Mesendoderm (in vitro differentiated cells): ENCODE measurements around the gene C17orf113.
A peak's percentile ranks its signal among the peaks of the same experiment; 100 is the strongest.

Experiments
- DNase-seq: peaks from one replicate; pipeline ENCODE4 v3.0.0; 2013
- H2AK5ac ChIP-seq: 2 replicates; pipeline ENCODE4 v1.6.1; 2013; ENCODE audit warnings: low read length, inconsistent platforms
- H2BK120ac ChIP-seq: 2 replicates; pipeline ENCODE4 v1.6.1; 2013; ENCODE audit warnings: low read depth, mild to moderate bottlenecking, low read length, moderate library complexity, mixed read lengths
- H2BK15ac ChIP-seq: replicated peaks from 2 replicates; pipeline ENCODE4 v1.6.1; 2013; ENCODE audit warnings: low read depth, mild to moderate bottlenecking, moderate library complexity
- H2BK5ac ChIP-seq: 2 replicates; pipeline ENCODE4 v1.6.1; 2013; ENCODE audit warnings: low read length, inconsistent platforms
- H3K18ac ChIP-seq: 2 replicates; pipeline ENCODE4 v1.6.1; 2013; ENCODE audit warnings: mild to moderate bottlenecking, low read length, mixed read lengths
- H3K23ac ChIP-seq: one replicate; pipeline ENCODE4 v1.6.1; 2013; ENCODE audit warnings: low read length
- H3K27ac ChIP-seq: 2 replicates; pipeline ENCODE4 v1.5.1; 2013; ENCODE audit warnings: low read depth, mild to moderate bottlenecking, inconsistent platforms, low read length, moderate library complexity
- H3K27me3 ChIP-seq: 2 replicates; pipeline ENCODE4 v1.6.1; 2013; ENCODE audit warnings: low read length, control low read depth, mild to moderate bottlenecking, inconsistent platforms; ENCODE audit not compliant: insufficient read depth, poor library complexity
- H3K36me3 ChIP-seq: 2 replicates; pipeline ENCODE4 v1.6.1; 2013; ENCODE audit warnings: low read length, inconsistent platforms; ENCODE audit not compliant: control insufficient read depth, insufficient read depth
- H3K4ac ChIP-seq: one replicate; pipeline ENCODE4 v1.6.1; 2013; ENCODE audit warnings: low read depth, mild to moderate bottlenecking, low read length, moderate library complexity
- H3K4me1 ChIP-seq: 2 replicates; pipeline ENCODE4 v1.6.1; 2013; ENCODE audit warnings: low read depth, low read length, inconsistent platforms; ENCODE audit not compliant: control insufficient read depth
- H3K4me2 ChIP-seq: 2 replicates; pipeline ENCODE4 v1.6.1; 2013; ENCODE audit warnings: low read length
- H3K4me3 ChIP-seq: 2 replicates; pipeline ENCODE4 v1.5.1; 2013; ENCODE audit warnings: mild to moderate bottlenecking, low read length
- H3K56ac ChIP-seq: one replicate; pipeline ENCODE4 v1.6.1; 2013; ENCODE audit warnings: low read length
- H3K79me1 ChIP-seq: 2 replicates; pipeline ENCODE4 v1.6.1; 2013; ENCODE audit warnings: low read length, inconsistent platforms
- H3K79me2 ChIP-seq: 2 replicates; pipeline ENCODE4 v1.6.1; 2013; ENCODE audit warnings: mild to moderate bottlenecking, low read length; ENCODE audit not compliant: control insufficient read depth, insufficient read depth
- H3K9ac ChIP-seq: 2 replicates; pipeline ENCODE4 v1.6.1; 2013; ENCODE audit warnings: low read length, inconsistent platforms
- H4K5ac ChIP-seq: one replicate; pipeline ENCODE4 v1.6.1; 2013; ENCODE audit warnings: low read length
- H4K8ac ChIP-seq: one replicate; pipeline ENCODE4 v1.6.1; 2013; ENCODE audit warnings: low read depth, mild to moderate bottlenecking, control low read depth, low read length, moderate library complexity
- WGBS: extraction: QIAGEN DNeasy Blood & Tissue Kit; methylation state at CpG from one replicate; pipeline ENCODE4 v1.1.7; 2013; ENCODE audit warnings: low lambda C conversion rate, missing lambda C conversion rate; ENCODE audit not compliant: insufficient coverage; ENCODE audit errors: extremely low coverage; 5-methylcytosine and 5-hydroxymethylcytosine counted together

C17orf113 gene

GRCh38 chr17:42002175-42002791 lies 48.1 kb downstream of the C17orf113 start:
- Histone ChIP-seq H3K18ac (no peak overlapping the region), H3K27ac (no peak overlapping the region), H3K36me3 (peaks cover 5% of the 10 kb centered on the region), H3K4me2 (no peak overlapping the region), H2BK15ac (no peak overlapping the region), H3K4me1 (no peaks in the 10 kb centered on the region), H3K79me2 (peaks cover 48% of the 10 kb centered on the region), H3K4ac (no peak overlapping the region), H4K5ac (no peak overlapping the region), H2BK120ac (no peak overlapping the region), H3K79me1 (peaks cover 23% of the 10 kb centered on the region), H3K27me3 (no peaks in the 10 kb centered on the region), H4K8ac (peak overlapping the region; percentile 39), H2AK5ac (no peak overlapping the region), H3K23ac (no peak overlapping the region), H2BK5ac (no peak overlapping the region), H3K4me3 (no peak overlapping the region), H3K9ac (no peak overlapping the region), H3K56ac (no peak overlapping the region)
- no CpG with 5 or more reads among the region's 7 CpGs for WGBS
- DNase-seq, result no peak

DNA sequence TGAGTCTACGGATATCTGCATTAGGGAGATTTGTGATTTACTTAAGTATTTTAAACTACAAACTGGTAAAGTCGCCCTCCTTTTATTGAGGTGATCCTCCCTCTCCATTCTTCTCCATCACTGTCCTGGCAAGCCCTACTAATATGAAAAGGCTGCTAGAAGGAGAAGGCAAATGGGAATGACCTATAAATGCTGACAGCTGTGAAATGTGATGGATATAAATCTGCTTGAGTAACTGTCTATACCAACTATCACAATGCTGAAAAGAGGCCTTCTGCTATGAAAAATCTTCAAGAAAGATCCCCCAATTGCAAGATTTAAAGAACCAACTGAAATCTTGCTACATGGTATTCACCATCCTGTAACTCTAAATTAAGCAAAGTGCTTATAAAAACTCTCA lies 48.7 kb downstream of the C17orf113 start:
- no CpG with 5 or more reads among the region's 2 CpGs for WGBS
- H3K56ac ChIP-seq, result no peak overlapping the region
- no peak overlapping the region for H2AK5ac ChIP-seq
- H3K4ac ChIP-seq, result no peak overlapping the region
- H3K27me3 ChIP-seq, result no peaks in the 10 kb centered on the region
- H2BK120ac ChIP-seq, result no peak overlapping the region
- no peak overlapping the region for H3K18ac ChIP-seq
- H3K4me1 ChIP-seq, result no peaks in the 10 kb centered on the region
- H3K4me2 ChIP-seq, result no peak overlapping the region
- H3K27ac ChIP-seq, result no peak overlapping the region
- no peak overlapping the region for H3K9ac ChIP-seq
- H2BK15ac ChIP-seq, result no peak overlapping the region
- peaks cover 23% of the 10 kb centered on the region for H3K79me1 ChIP-seq
- H4K8ac ChIP-seq, result no peak overlapping the region
- H3K36me3 ChIP-seq, result peaks cover 10% of the 10 kb centered on the region
- no peak overlapping the region for H2BK5ac ChIP-seq
- no peak overlapping the region for H3K23ac ChIP-seq
- DNase-seq, result no peak
- no peak overlapping the region for H4K5ac ChIP-seq
- H3K4me3 ChIP-seq, result no peak overlapping the region
- peaks cover 44% of the 10 kb centered on the region for H3K79me2 ChIP-seq

DNA sequence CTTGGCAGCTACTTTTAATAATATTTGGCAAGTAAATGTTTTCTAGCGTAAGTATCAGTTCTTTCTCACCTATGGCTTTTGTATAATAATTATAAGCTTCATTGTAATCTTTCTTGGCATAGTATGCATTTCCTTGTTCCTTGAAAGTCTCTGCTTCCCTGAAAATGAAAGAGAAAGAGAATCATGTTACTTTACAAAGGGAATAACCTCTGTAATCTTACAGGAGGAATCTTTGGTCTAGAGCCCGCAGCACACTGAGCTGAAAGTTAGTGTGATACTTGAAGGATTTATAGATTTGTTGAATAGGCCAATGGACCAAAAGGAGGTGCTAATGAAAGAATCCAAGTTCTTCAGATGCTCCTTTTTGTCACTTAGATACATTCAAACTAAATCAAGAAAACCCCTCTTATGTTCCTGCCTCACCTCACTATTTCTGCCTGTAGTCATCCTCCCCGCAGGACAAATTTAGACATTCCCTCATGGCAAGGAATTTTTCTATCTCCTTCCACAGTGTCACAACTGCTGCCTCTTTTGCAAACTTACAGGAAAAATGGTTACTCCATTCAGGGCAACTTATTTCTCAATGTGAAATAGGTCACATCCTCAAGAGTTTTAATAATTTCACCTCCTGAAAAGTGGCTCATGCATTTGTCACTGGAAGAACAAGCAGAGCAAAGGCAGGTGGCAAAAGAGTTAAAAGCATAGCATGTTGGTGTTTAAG lies 49.8 kb downstream of the C17orf113 start:
- no peak overlapping the region for H2BK5ac ChIP-seq
- WGBS, result no CpG with 5 or more reads among the region's 3 CpGs
- no peaks in the 10 kb centered on the region for H3K27me3 ChIP-seq
- no peak overlapping the region for H3K9ac ChIP-seq
- no peak overlapping the region for H3K27ac ChIP-seq
- peaks cover 38% of the 10 kb centered on the region for H3K79me2 ChIP-seq
- no peak for DNase-seq
- H4K5ac ChIP-seq, result no peak overlapping the region
- H3K4me3 ChIP-seq, result no peak overlapping the region
- H3K4ac ChIP-seq, result no peak overlapping the region
- no peak overlapping the region for H4K8ac ChIP-seq
- no peak overlapping the region for H3K23ac ChIP-seq
- no peak overlapping the region for H3K56ac ChIP-seq
- no peak overlapping the region for H2AK5ac ChIP-seq
- no peak overlapping the region for H3K4me2 ChIP-seq
- peaks cover 23% of the 10 kb centered on the region for H3K79me1 ChIP-seq
- no peak overlapping the region for H3K18ac ChIP-seq
- H2BK15ac ChIP-seq, result no peak overlapping the region
- H3K36me3 ChIP-seq, result peaks cover 10% of the 10 kb centered on the region
- no peak overlapping the region for H2BK120ac ChIP-seq
- H3K4me1 ChIP-seq, result no peaks in the 10 kb centered on the region

GRCh38 chr17:41998497-41998896 lies 51.9 kb downstream of the C17orf113 start:
- no peak overlapping the region for H2BK5ac ChIP-seq

GRCh38 chr17:41996855-41997164 lies 53.6 kb downstream of the C17orf113 start:
- no CpG with 5 or more reads among the region's 2 CpGs for WGBS
- peaks cover 5% of the 10 kb centered on the region for H3K79me2 ChIP-seq

More at GRCh38 chr17:41998497-41998896, 51.9 kb downstream of the C17orf113 start:
- Histone ChIP-seq H3K56ac (no peak overlapping the region), H3K18ac (no peak overlapping the region), H3K79me2 (peaks cover 21% of the 10 kb centered on the region), H2AK5ac (no peak overlapping the region), H3K4me1 (no peaks in the 10 kb centered on the region), H3K4ac (no peak overlapping the region), H3K27me3 (no peaks in the 10 kb centered on the region), H3K23ac (no peak overlapping the region), H3K79me1 (peaks cover 17% of the 10 kb centered on the region), H4K5ac (no peak overlapping the region), H3K9ac (no peak overlapping the region), H2BK15ac (no peak overlapping the region), H3K36me3 (peaks cover 13% of the 10 kb centered on the region), H4K8ac (no peak overlapping the region), H3K27ac (no peak overlapping the region), H2BK120ac (no peak overlapping the region), H3K4me2 (no peak overlapping the region), H3K4me3 (no peak overlapping the region)
- no peak for DNase-seq
- no CpG with 5 or more reads among the region's 2 CpGs for WGBS

More at GRCh38 chr17:41996855-41997164, 53.6 kb downstream of the C17orf113 start:
- H2BK5ac ChIP-seq, result no peak overlapping the region
- H3K4me3 ChIP-seq, result no peak overlapping the region
- no peak for DNase-seq
- no peaks in the 10 kb centered on the region for H3K4me1 ChIP-seq
- no peak overlapping the region for H3K27ac ChIP-seq
- peaks cover 6% of the 10 kb centered on the region for H3K79me1 ChIP-seq
- H4K5ac ChIP-seq, result no peak overlapping the region
- H4K8ac ChIP-seq, result no peak overlapping the region
- no peak overlapping the region for H3K9ac ChIP-seq
- H3K56ac ChIP-seq, result no peak overlapping the region
- H2BK120ac ChIP-seq, result no peak overlapping the region
- peaks cover 16% of the 10 kb centered on the region for H3K36me3 ChIP-seq
- no peak overlapping the region for H3K18ac ChIP-seq
- no peaks in the 10 kb centered on the region for H3K27me3 ChIP-seq
- no peak overlapping the region for H2BK15ac ChIP-seq
- no peak overlapping the region for H2AK5ac ChIP-seq
- H3K4ac ChIP-seq, result no peak overlapping the region
- H3K23ac ChIP-seq, result no peak overlapping the region
- no peak overlapping the region for H3K4me2 ChIP-seq
